GM21447 (cell line): Measurements from ENCODE around the gene AP1S3.

ENCODE experiments used
- ATAC-seq: cut with Tn5 transposase; IDR thresholded peaks from one replicate; pipeline ENCODE4 v1.9.1; 2021; ENCODE audit not compliant: unreplicated experiment

The AP1S3 gene

GRCh38 chr2:223725986-223726970 lies 111.1 kb downstream of the AP1S3 start:
- no peak for ATAC-seq

GRCh38 chr2:223725494-223725893 lies 111.9 kb downstream of the AP1S3 start:
- no peak for ATAC-seq

DNA sequence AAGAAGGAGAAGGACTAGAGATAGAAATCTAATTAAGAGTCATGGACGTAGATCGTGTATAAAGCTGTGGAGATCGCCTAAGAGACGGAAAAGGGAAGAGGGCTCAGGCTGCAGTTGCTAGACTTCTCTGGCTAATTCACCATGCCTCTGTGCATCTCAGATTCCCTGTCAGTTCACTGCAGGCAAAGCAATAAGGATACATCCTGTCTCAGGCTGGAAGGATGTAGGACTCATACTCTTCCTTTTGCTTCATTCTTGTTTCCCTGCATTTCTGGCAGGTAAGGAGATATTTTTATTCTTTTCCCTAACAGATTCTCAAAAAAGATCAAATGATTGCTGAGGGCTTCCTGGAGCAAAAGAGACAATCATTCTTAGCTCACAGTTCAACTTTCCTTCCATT lies 112.5 kb downstream of the AP1S3 start:
- no peak for ATAC-seq

DNA sequence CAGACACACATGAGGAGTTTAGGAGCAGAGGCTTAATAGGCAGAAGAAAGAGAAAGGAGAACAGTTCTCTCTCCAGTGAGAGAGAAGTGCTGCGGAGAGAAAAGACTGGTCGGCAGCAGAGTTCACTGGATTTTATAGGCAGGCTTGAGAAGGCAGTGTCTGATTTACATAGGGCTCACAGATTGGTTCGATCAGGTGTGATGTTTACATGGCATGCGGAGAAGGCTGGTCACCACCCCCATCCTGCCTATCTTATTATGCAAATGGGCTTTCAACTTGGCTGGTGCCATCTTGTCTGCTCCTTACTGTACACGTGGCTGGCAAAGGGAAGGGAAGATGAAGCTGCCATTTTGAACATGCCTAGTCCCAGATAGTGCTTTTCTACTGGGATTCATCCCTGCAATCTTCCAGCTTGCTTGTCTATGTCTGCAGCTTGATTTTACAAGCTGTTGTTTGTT lies 113.4 kb downstream of the AP1S3 start:
- no peak for ATAC-seq

DNA sequence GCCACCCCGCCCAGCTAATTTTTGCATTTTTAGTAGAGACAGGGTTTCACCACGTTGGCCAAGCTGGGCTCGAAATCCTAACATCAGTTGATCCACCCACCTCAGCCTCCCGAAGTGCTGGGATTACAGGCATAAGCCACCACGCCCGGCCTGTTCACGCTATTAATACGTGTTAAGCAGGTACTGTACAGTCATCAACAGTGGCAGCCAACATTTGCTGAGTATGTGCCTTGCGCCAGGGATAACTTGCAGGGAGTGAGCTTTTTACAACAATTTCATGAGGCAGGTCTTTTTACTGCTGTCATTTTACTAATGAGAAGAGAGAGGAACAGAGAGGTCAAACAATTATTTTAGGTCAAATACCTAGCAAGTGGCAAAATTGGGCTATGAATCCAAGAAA lies 115.2 kb downstream of the AP1S3 start:
- ATAC-seq: no peak

GRCh38 chr2:223721746-223722145 lies 115.6 kb downstream of the AP1S3 start:
- ATAC-seq: no peak

DNA sequence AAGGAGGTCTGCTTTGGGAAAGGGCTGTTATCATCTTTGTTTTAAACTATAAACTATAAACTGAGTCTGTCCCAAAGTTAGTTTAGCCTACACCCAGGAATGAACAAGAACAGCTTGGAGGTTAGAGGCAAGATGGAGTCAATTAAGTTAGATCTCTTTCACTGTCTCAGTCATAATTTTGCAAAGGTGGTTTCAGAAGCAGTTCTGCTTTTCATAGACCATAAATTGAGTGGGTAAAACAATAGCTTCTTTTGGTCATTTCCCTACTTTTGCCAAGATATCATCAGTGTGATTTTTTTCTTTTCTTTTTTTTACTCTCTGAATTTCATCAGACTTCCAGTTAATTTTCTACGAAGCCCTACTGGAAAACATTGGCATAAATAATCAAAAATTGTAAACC lies 117.0 kb downstream of the AP1S3 start:
- no peak for ATAC-seq

DNA sequence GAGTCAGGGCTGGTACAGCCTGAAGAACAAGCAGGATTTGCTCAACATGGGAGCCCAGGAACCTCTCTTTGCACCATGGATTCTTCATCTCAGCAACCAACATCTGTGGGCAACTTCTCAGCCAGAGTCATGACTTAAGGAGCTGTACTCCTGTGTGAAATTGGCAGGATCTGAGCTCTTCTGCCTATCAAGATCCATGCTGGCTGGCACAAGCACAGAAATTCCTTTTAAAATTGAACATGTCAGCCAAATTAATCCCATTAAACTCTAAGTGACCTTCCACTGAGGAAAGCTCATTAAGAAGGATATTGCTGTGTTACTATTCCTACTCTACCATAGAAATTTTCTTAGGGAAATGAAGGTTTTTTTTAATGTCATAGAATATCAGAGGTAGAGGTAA lies 124.7 kb downstream of the AP1S3 start:
- no peak for ATAC-seq

GRCh38 chr2:223711596-223712326 lies 125.6 kb downstream of the AP1S3 start:
- ATAC-seq: no peak
